Measurements from ENCODE around the gene CYP2W1.
"Not testable (repeated sequence)": the region's sequence is repeated elsewhere in the genome, so short reads cannot be mapped to it uniquely, and the experiment has no call there.

Gene CYP2W1

GRCh38 chr7:999149-999879, 16.3 kb downstream of the CYP2W1 start:
- DNase-seq = no peak

GRCh38 chr7:999941-1000935, 17.3 kb downstream of the CYP2W1 start:
- DNase-seq = no peak

GRCh38 chr7:1001069-1001770, 18.2 kb downstream of the CYP2W1 start:
- not testable (repeated sequence) for DNase-seq

GRCh38 chr7:1002026-1002425, 19.0 kb downstream of the CYP2W1 start:
- DNase-seq = not testable (repeated sequence)

- DNase-seq = not testable (repeated sequence)
These were observed 19.5 kb downstream of the CYP2W1 start for GRCh38 chr7:1002445-1002844.

GRCh38 chr7:1004018-1004852, 21.3 kb downstream of the CYP2W1 start:
- no peak for DNase-seq

GRCh38 chr7:1005303-1005702, 22.3 kb downstream of the CYP2W1 start:
- no peak for DNase-seq

- DNase-seq = no peak
These were observed 24.9 kb downstream of the CYP2W1 start for GRCh38 chr7:1007901-1008300.

GRCh38 chr7:1008733-1009363, 25.9 kb downstream of the CYP2W1 start:
- no peak for DNase-seq

- DNase-seq = no peak
These were observed 26.8 kb downstream of the CYP2W1 start for GRCh38 chr7:1009747-1010146.

GRCh38 chr7:1010226-1010625, 27.2 kb downstream of the CYP2W1 start:
- DNase-seq = no peak

GRCh38 chr7:1011297-1012003, 28.5 kb downstream of the CYP2W1 start:
- DNase-seq = no peak

GRCh38 chr7:1012004-1012715, 29.2 kb downstream of the CYP2W1 start:
- DNase-seq = no peak

GRCh38 chr7:1012716-1013095, 29.7 kb downstream of the CYP2W1 start:
- no peak for DNase-seq

GRCh38 chr7:1013581-1013980, 30.6 kb downstream of the CYP2W1 start:
- no peak for DNase-seq

GRCh38 chr7:1014681-1015080, 31.7 kb downstream of the CYP2W1 start:
- DNase-seq = no peak

GRCh38 chr7:1015196-1016121, 32.5 kb downstream of the CYP2W1 start:
- DNase-seq = no peak

- DNase-seq = no peak
These were observed 33.9 kb downstream of the CYP2W1 start for GRCh38 chr7:1016577-1017531.
